Neural progenitor cell (in vitro differentiated cells): ENCODE results near the gene CCNY. TPM values are rescaled to one million over a fixed set of nuclear protein-coding genes. Genes with fewer than 3 reads are reported as not detected.

Experiments used
- DNase-seq: peaks from one replicate; pipeline ENCODE4 v3.0.0-alpha.2; 2016; ENCODE audit warnings: low spot score
- H2AFZ ChIP-seq: fragments of 200-600 bp; sonication (generic); replicated peaks from 2 replicates; pipeline ENCODE4 v1.6.1; 2016; ENCODE audit warnings: antibody characterized with exemption
- H3F3A ChIP-seq: fragments of 200-600 bp; sonication (generic); 2 replicates; pipeline ENCODE4 v1.6.1; 2016; ENCODE audit warnings: antibody characterized with exemption, low read depth
- H3K27ac ChIP-seq: fragments of 200-600 bp; sonication (generic); 2 replicates; pipeline ENCODE4 v1.5.1; 2016; ENCODE audit warnings: mild to moderate bottlenecking
- H3K27me3 ChIP-seq: fragments of 200-600 bp; sonication (generic); 2 replicates; pipeline ENCODE4 v1.6.1; 2016; ENCODE audit warnings: mild to moderate bottlenecking, moderate library complexity
- H3K36me3 ChIP-seq: fragments of 200-600 bp; sonication (generic); 2 replicates; pipeline ENCODE4 v1.5.1; 2016
- H3K4me1 ChIP-seq: fragments of 200-600 bp; sonication (generic); 2 replicates; pipeline ENCODE4 v1.6.1; 2016; ENCODE audit warnings: mixed run types
- H3K4me2 ChIP-seq: fragments of 200-600 bp; sonication (generic); 2 replicates; pipeline ENCODE4 v1.6.1; 2016
- H3K4me3 ChIP-seq: fragments of 200-600 bp; sonication (generic); 2 replicates; pipeline ENCODE4 v1.5.1; 2016
- H3K79me2 ChIP-seq: fragments of 200-600 bp; sonication (generic); 2 replicates; pipeline ENCODE4 v1.6.1; 2016; ENCODE audit warnings: low read depth
- H3K9ac ChIP-seq: fragments of 200-600 bp; sonication (generic); 2 replicates; pipeline ENCODE4 v1.6.1; 2016
- H3K9me3 ChIP-seq: fragments of 200-600 bp; sonication (generic); 2 replicates; pipeline ENCODE4 v1.5.1; 2016; ENCODE audit warnings: low read depth
- H4K20me1 ChIP-seq: fragments of 200-600 bp; sonication (generic); 2 replicates; pipeline ENCODE4 v1.6.1; 2016; ENCODE audit warnings: low read depth
- H3K27ac Mint-ChIP-seq: 3 replicates; pipeline ENCODE4 v1.8.0; 2021; ENCODE audit warnings: mixed read lengths
- H3K27me3 Mint-ChIP-seq: 2 replicates; pipeline ENCODE4 v1.8.0; 2022; ENCODE audit warnings: low read depth, mild to moderate bottlenecking, inconsistent platforms, moderate library complexity, mixed read lengths; ENCODE audit not compliant: insufficient read depth
- H3K36me3 Mint-ChIP-seq: 3 replicates; pipeline ENCODE4 v1.8.0; 2021; ENCODE audit warnings: mixed read lengths
- H3K4me1 Mint-ChIP-seq: 3 replicates; pipeline ENCODE4 v1.8.0; 2021; ENCODE audit warnings: mixed read lengths
- H3K4me3 Mint-ChIP-seq: 3 replicates; pipeline ENCODE4 v1.8.0; 2021; ENCODE audit warnings: mild to moderate bottlenecking, moderate library complexity, mixed read lengths
- H3K9me3 Mint-ChIP-seq: 3 replicates; pipeline ENCODE4 v1.8.0; 2020; ENCODE audit warnings: mixed read lengths
- EZH2 ChIP-seq: fragments of 200-600 bp; sonication (generic); IDR thresholded peaks from 2 replicates; pipeline ENCODE4 v1.6.1; 2017; ENCODE audit warnings: antibody characterized with exemption, mild to moderate bottlenecking, moderate library complexity
- EZH2phosphoT487 ChIP-seq: fragments of 200-600 bp; sonication (generic); IDR thresholded peaks from 2 replicates; pipeline ENCODE4 v1.6.1; 2017; ENCODE audit warnings: antibody characterized with exemption
- total RNA-seq: library from RNA; depleted of rRNA; stranded (reverse); fragments of >200 nt; gene quantifications from 2 replicates; pipeline ENCODE4 v1.2.3, GENCODE V29; 2015; ENCODE audit warnings: low replicate concordance
- TF ChIP-seq, protein P1 (sequence below): fragments of 200-600 bp; sonication (generic); IDR thresholded peaks from 2 replicates; pipeline ENCODE4 v1.5.1; 2017; ENCODE audit warnings: antibody characterized with exemption, mild to moderate bottlenecking

The CCNY gene
- total RNA-seq, 1 donor from 2014 or later, result 46.7 TPM

- Histone ChIP-seq H3K9ac (no peak overlapping the region), H4K20me1 (peaks cover 33% of the 10 kb centered on the region), H3K79me2 (peaks cover 100% of the 10 kb centered on the region), H3K4me3 (no peak overlapping the region), H3K9me3 (no peaks in the 10 kb centered on the region), H3K36me3 (no peaks in the 10 kb centered on the region), H3F3A (no peaks in the 10 kb centered on the region), H3K4me1 (peaks cover 9% of the 10 kb centered on the region), H3K27ac (no peak overlapping the region), H3K27me3 (no peaks in the 10 kb centered on the region), H2AFZ (no peak overlapping the region), H3K4me2 (no peak overlapping the region)
- DNase-seq, result no peak
- peaks cover 10% of the 10 kb centered on the region for H3K4me1 Mint-ChIP-seq
- peaks cover 23% of the 10 kb centered on the region for H3K9me3 Mint-ChIP-seq
- TF ChIP-seq, protein P1, sequence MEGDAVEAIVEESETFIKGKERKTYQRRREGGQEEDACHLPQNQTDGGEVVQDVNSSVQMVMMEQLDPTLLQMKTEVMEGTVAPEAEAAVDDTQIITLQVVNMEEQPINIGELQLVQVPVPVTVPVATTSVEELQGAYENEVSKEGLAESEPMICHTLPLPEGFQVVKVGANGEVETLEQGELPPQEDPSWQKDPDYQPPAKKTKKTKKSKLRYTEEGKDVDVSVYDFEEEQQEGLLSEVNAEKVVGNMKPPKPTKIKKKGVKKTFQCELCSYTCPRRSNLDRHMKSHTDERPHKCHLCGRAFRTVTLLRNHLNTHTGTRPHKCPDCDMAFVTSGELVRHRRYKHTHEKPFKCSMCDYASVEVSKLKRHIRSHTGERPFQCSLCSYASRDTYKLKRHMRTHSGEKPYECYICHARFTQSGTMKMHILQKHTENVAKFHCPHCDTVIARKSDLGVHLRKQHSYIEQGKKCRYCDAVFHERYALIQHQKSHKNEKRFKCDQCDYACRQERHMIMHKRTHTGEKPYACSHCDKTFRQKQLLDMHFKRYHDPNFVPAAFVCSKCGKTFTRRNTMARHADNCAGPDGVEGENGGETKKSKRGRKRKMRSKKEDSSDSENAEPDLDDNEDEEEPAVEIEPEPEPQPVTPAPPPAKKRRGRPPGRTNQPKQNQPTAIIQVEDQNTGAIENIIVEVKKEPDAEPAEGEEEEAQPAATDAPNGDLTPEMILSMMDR, result no peak
- TF ChIP-seq EZH2phosphoT487 (no peak), EZH2 (no peak)
- H3K36me3 Mint-ChIP-seq, result peaks cover 18% of the 10 kb centered on the region
- H3K4me3 Mint-ChIP-seq, result no peak overlapping the region
- no peaks in the 10 kb centered on the region for H3K27me3 Mint-ChIP-seq
- H3K27ac Mint-ChIP-seq, result peak overlapping the region; percentile 1
Observed at GRCh38 chr10:35372329-35372728, 36.0 kb downstream of the CCNY start.

DNA sequence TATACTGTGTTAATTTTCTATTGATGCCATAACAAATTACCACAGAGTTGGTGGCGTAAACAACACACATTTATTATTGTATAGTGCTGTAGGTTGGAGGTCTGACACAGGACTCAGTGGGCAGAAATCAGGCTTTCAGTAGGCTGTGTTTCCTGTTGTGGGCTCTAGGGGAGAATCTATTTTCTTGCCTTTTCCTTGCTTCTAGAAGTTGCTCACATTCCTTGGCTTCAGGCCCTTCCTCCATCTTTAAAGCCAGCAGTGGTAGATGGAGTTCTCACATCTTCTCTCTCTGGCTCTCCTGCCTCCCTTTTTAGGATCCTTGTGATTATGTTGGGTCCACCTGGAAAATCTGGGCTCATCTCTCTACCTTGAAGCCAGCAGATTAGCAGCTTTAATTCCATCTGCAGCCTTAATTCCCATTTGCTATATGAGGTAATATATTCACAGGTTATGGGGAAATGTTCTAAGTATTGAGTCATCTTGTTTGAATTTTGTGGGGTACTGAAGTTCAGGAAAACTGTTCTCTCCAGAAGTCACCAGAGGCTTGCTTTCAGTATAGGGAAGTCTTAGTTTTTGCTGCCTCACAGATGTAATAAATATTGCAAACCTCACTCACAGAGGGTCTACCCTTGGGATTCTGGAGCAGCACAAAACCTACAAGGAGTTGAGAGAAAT lies 38.9 kb downstream of the CCNY start:
- H3K36me3 ChIP-seq, result no peaks in the 10 kb centered on the region
- no peaks in the 10 kb centered on the region for H3K27me3 ChIP-seq
- H3K27ac Mint-ChIP-seq, result no peak overlapping the region
- H4K20me1 ChIP-seq, result peaks cover 38% of the 10 kb centered on the region
- TF ChIP-seq EZH2 (no peak), EZH2phosphoT487 (no peak)
- TF ChIP-seq, protein P1, result no peak
- H3K79me2 ChIP-seq, result peaks cover 100% of the 10 kb centered on the region
- no peaks in the 10 kb centered on the region for H3K27me3 Mint-ChIP-seq
- H3K4me1 ChIP-seq, result peaks cover 14% of the 10 kb centered on the region
- no peak overlapping the region for H3K4me2 ChIP-seq
- H3K4me3 Mint-ChIP-seq, result no peak overlapping the region
- no peak overlapping the region for H3K4me3 ChIP-seq
- no peak overlapping the region for H2AFZ ChIP-seq
- no peaks in the 10 kb centered on the region for H3F3A ChIP-seq
- no peak overlapping the region for H3K9ac ChIP-seq
- H3K36me3 Mint-ChIP-seq, result peaks cover 18% of the 10 kb centered on the region
- no peak overlapping the region for H3K27ac ChIP-seq
- no peak for DNase-seq
- peaks cover 24% of the 10 kb centered on the region for H3K4me1 Mint-ChIP-seq
- peaks cover 23% of the 10 kb centered on the region for H3K9me3 Mint-ChIP-seq
- no peaks in the 10 kb centered on the region for H3K9me3 ChIP-seq

DNA sequence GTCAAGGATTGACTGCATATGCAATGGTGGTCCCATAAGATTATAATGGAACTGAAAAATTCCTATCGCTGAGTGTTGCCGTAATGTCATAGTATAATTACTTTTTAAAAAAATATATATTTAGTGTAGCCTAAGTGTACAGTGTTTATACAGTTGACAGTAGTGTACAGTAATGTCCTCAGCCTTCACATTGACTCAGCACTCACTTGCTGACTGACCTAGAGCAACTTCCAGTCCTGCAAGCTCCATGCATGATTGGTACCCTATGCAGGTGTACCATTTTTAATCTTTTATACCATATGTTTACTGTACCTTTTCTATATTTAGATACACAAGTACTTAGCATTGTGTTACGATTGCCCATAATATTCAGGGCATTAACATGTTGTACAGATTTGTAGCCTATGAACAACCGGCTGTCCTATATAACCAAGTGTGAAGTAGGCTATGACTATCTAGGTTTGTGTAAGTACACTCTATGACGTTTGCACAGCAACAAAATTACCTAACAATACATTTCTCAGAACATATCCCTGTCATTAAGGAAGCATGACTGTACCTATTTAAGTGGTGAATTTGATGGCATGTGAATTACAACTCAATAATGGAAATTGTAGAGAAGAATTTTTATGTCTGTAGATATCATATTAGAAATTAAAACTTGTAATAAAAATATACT lies 40.9 kb downstream of the CCNY start:
- no peak for DNase-seq
- Histone ChIP-seq H2AFZ (no peak overlapping the region), H3K9ac (no peak overlapping the region), H3F3A (no peaks in the 10 kb centered on the region), H3K4me3 (no peak overlapping the region), H3K27me3 (no peaks in the 10 kb centered on the region), H3K4me1 (peaks cover 34% of the 10 kb centered on the region), H3K36me3 (no peaks in the 10 kb centered on the region), H3K27ac (no peak overlapping the region), H3K4me2 (no peak overlapping the region), H3K9me3 (no peaks in the 10 kb centered on the region), H3K79me2 (peaks cover 100% of the 10 kb centered on the region), H4K20me1 (peaks cover 51% of the 10 kb centered on the region)
- peaks cover 11% of the 10 kb centered on the region for H3K36me3 Mint-ChIP-seq
- H3K27me3 Mint-ChIP-seq, result no peaks in the 10 kb centered on the region
- H3K9me3 Mint-ChIP-seq, result peaks cover 14% of the 10 kb centered on the region
- H3K27ac Mint-ChIP-seq, result no peak overlapping the region
- H3K4me3 Mint-ChIP-seq, result no peak overlapping the region
- peaks cover 28% of the 10 kb centered on the region for H3K4me1 Mint-ChIP-seq
- TF ChIP-seq EZH2phosphoT487 (no peak), EZH2 (no peak)
- TF ChIP-seq, protein P1, result no peak
